Loucy (cell line): Measurements from ENCODE around the gene ANKRD13A.

Source experiments
- CTCF ChIP-seq: fragments of 200-600 bp; sonication (generic); conservative IDR thresholded peaks from 2 replicates; pipeline ENCODE4 v1.5.1; 2014; ENCODE audit warnings: mild to moderate bottlenecking, antibody characterized with exemption, low read length
- EZH2phosphoT487 ChIP-seq: fragments of 200-600 bp; IDR thresholded peaks from 2 replicates; pipeline ENCODE4 v1.6.1; 2018; ENCODE audit warnings: antibody characterized with exemption, mild to moderate bottlenecking, moderate library complexity, borderline replicate concordance

- no peak for TF ChIP-seq CTCF
- no peak for TF ChIP-seq EZH2phosphoT487
These were observed 13.4 kb downstream of the ANKRD13A start for GRCh38 chr12:110012659-110013058.
